Lower lobe of right lung (tissue), 2 donors: ENCODE measurements around the gene CCDC178. TPM values are rescaled to one million over a fixed set of nuclear protein-coding genes. Genes with fewer than 3 reads are reported as not detected.
"Not testable (repeated sequence)": the region's sequence is repeated elsewhere in the genome, so short reads cannot be mapped to it uniquely, and the experiment has no call there.

Source experiments
- ATAC-seq, 2 donors: fragments of 200-7000 bp; cut with Tn5 transposase; one replicate each; pipeline ENCODE4 v1.9.1; 2020 to 2022; ENCODE audit warnings: mild to moderate bottlenecking in 2 of 2, moderate library complexity in 2 of 2
- DNase-seq: peaks from one replicate; pipeline ENCODE4 v3.0.0-alpha.2; 2020
- H3K27ac ChIP-seq: fragments of 200-600 bp; one replicate; pipeline ENCODE4 v1.8.0; 2022
- H3K27me3 ChIP-seq: fragments of 200-600 bp; one replicate; pipeline ENCODE4 v1.8.0; 2022; ENCODE audit warnings: low read depth
- H3K36me3 ChIP-seq: fragments of 200-600 bp; one replicate; pipeline ENCODE4 v1.8.0; 2022; ENCODE audit warnings: mild to moderate bottlenecking
- H3K4me1 ChIP-seq: fragments of 200-600 bp; one replicate; pipeline ENCODE4 v1.8.0; 2022
- H3K4me3 ChIP-seq: fragments of 200-600 bp; one replicate; pipeline ENCODE4 v1.8.0; 2022; ENCODE audit warnings: mild to moderate bottlenecking
- H3K9me3 ChIP-seq: fragments of 200-600 bp; one replicate; pipeline ENCODE4 v1.8.0; 2022
- CTCF ChIP-seq: fragments of 200-600 bp; IDR thresholded peaks from one replicate; pipeline ENCODE4 v1.8.0; 2022; ENCODE audit warnings: antibody characterized with exemption, mild to moderate bottlenecking
- intact Hi-C: fragments of 100-400 bp; cut with DNase I; formaldehyde crosslinking; loops from one replicate; pipeline ENCODE4 v1.11.0; 2022
- total RNA-seq: library from RNA; stranded (reverse); fragmentation: NEBNext Ultra II Directional; extraction: Animal tissue kit (Norgen Biotek cat#: 25700); gene quantifications from one replicate; pipeline ENCODE4 v1.2.1, GENCODE V29; 2021
- donor health status: DM: no; HTN: yes; CAD: no; lungs with severe emphysema.

Gene CCDC178
- total RNA-seq, 1 donor from 2014 or later: not detected

DNA sequence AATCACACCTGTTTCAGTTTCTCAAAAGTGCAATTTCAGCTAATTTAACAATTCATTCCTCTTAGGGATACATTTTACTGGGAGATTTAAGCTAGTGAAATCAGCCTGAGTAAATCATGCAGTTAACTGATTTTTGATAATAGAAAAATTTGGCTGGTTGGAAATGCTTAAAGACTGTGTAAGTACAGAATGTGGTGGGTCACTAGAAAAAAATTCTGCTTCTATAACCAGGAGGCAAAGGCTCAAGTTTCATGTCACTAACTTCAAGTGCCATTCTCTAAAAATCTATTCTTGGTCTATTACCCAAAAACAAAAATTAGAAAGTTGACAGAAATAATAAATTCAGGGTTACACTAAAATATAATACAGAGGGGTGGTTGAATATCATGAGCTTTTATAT is 271.3 kb downstream of the CCDC178 start:
- no peak for DNase-seq
- no peaks in the 10 kb centered on the region for H3K27me3 ChIP-seq
- no peak overlapping the region for H3K27ac ChIP-seq
- no peaks in the 10 kb centered on the region for H3K9me3 ChIP-seq
- no peaks in the 10 kb centered on the region for H3K36me3 ChIP-seq
- ATAC-seq: no peak
- H3K4me1 ChIP-seq: no peaks in the 10 kb centered on the region
- no peak overlapping the region for H3K4me3 ChIP-seq
- no peak for TF ChIP-seq CTCF
- intact Hi-C loops: no loop called here

DNA sequence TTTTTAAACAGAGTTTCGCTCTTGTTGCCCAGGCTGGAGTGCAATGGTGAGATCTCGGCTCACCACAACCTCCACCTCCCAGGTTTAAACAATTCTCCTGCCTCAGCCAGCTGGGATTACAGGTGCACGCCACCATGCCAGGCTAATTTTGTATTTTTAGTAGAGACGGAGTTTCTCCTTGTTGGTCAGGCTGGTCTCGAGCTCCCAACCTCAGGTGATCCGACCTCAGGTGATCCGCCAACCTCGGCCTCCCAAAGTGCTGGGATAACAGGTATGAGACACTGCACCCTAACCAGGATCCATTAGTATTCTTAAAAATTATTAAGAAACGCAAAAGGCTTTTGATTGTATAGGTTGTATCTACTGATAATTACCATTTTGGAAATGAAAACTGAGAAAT is 276.4 kb downstream of the CCDC178 start:
- H3K36me3 ChIP-seq, H3K27ac ChIP-seq, intact Hi-C loops, H3K9me3 ChIP-seq, ATAC-seq, H3K27me3 ChIP-seq, DNase-seq, H3K4me1 ChIP-seq, H3K4me3 ChIP-seq: not testable (repeated sequence)

- TF ChIP-seq CTCF: no peak
- Histone ChIP-seq H3K27ac (no peak overlapping the region), H3K4me3 (no peak overlapping the region), H3K9me3 (no peaks in the 10 kb centered on the region), H3K27me3 (no peaks in the 10 kb centered on the region), H3K4me1 (no peaks in the 10 kb centered on the region), H3K36me3 (no peaks in the 10 kb centered on the region)
- intact Hi-C loops: no loop called here
- DNase-seq (no peak), ATAC-seq (no peak)
Measured at GRCh38 chr18:33161131-33161530, 279.4 kb downstream of the CCDC178 start.

DNA sequence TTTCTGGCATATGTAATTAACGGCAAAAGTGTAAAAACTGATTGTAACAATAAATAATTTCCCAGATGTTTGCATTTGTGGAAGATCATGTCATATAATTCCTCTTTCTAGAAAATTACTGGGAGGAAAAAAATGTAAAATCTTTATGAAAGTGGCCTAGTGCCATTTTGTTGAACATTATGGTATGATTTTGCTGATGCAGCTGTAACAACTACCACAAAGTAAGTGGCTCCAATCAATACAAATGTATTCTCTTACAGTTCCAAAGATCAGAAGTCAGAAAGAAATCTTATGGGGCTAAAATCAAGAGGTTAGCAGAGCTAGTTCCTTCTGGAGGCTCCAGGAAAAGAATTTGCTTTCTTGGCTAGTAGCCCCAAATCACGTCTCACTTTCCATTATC is 281.4 kb downstream of the CCDC178 start:
- no peaks in the 10 kb centered on the region for H3K27me3 ChIP-seq
- no peaks in the 10 kb centered on the region for H3K9me3 ChIP-seq
- H3K4me3 ChIP-seq: no peak overlapping the region
- DNase-seq (no peak), ATAC-seq (no peak)
- no peak overlapping the region for H3K27ac ChIP-seq
- TF ChIP-seq CTCF: no peak
- intact Hi-C loops: no loop called here
- H3K36me3 ChIP-seq: no peaks in the 10 kb centered on the region
- H3K4me1 ChIP-seq: no peaks in the 10 kb centered on the region

DNA sequence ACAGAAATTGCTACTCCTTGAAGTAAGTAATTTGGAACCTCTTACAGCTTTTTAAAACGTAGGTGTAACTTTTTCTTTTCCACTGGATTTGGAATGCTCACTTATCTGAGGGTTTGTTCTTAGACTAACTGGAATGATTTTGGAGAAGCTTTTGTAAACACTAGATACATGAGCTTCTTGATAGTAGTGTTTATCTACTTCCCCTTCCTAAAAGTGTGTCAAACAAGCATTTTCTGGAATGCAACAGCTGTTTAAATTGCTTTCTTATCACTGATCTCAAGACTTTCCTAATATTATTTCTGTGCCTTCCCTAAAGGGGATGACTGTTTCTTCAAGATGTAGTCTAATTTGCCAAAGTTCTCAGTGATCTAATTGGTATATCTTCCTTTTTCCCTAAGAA is 282.6 kb downstream of the CCDC178 start:
- no peaks in the 10 kb centered on the region for H3K4me1 ChIP-seq
- no peaks in the 10 kb centered on the region for H3K27me3 ChIP-seq
- no peak overlapping the region for H3K4me3 ChIP-seq
- intact Hi-C loops: no loop called here
- no peak for TF ChIP-seq CTCF
- no peaks in the 10 kb centered on the region for H3K9me3 ChIP-seq
- no peaks in the 10 kb centered on the region for H3K36me3 ChIP-seq
- no peak overlapping the region for H3K27ac ChIP-seq
- DNase-seq (no peak), ATAC-seq (no peak)

DNA sequence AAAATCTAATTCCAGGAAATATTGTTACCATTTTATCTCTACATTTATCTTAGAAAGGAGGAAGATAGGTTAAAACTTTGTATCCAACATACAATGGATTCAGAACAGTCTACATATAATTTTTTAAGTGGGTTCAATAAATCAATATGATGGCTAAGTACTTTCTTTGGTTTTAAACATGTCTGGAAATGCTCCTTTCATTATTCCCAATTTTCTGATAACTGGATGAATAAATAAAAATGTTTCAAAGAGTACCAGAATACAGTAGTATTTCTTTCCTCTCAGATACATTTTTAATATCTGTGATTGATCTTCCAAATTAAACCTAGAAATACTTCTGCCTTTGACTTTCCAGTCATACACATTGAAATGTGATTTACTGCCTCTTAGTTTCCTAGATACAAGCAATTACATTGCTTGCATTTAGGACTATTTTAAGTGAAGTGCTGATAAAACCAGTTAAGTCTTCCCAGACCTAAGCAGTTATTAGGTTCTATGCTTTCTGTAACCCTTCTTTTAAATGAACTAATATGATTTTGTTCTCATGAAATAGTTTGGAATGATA is 283.5 kb downstream of the CCDC178 start:
- TF ChIP-seq CTCF: no peak
- Histone ChIP-seq H3K9me3 (no peaks in the 10 kb centered on the region), H3K27ac (no peak overlapping the region), H3K27me3 (no peaks in the 10 kb centered on the region), H3K4me1 (no peaks in the 10 kb centered on the region), H3K36me3 (no peaks in the 10 kb centered on the region), H3K4me3 (no peak overlapping the region)
- intact Hi-C loops: no loop called here
- no peak for ATAC-seq
- DNase-seq: no peak
